A673 (cell line): Measurements from ENCODE around the gene ADPRS. TPM values are rescaled to one million over a fixed set of nuclear protein-coding genes. Genes with fewer than 3 reads are reported as not detected.

Experiments used
- BruUV-seq: library from RNA; stranded (reverse); fragments of 400-500 nt; replicated peaks from 2 replicates; lab custom pipeline; 2021; lab: Mats Ljungman, UMichigan
- CTCF ChIA-PET: fragments of 300-600 bp; sonication (Branson Sonifier 250); formaldehyde crosslinking; loops from one replicate; lab custom pipeline; 2022; ENCODE audit warnings: antibody characterized with exemption; lab: Charles Lee
- POLR2A ChIA-PET: fragments of 300-600 bp; sonication (Branson Sonifier 250); formaldehyde crosslinking; loops from one replicate; lab custom pipeline; 2022; ENCODE audit warnings: antibody characterized with exemption; ENCODE audit not compliant: low non-redundant PET; lab: Charles Lee
- DNase-seq: peaks from one replicate; pipeline ENCODE4 v3.0.0-alpha.2; 2015; ENCODE audit warnings: low spot score
- H3K27ac ChIP-seq: fragments of 200-600 bp; sonication (generic); 2 replicates; pipeline ENCODE4 v1.5.1; 2016; ENCODE audit warnings: mixed run types, low read depth, mild to moderate bottlenecking, mixed read lengths, antibody characterized with exemption, low read length; ENCODE audit not compliant: poor library complexity, severe bottlenecking
- H3K27me3 ChIP-seq: fragments of 200-600 bp; sonication (generic); replicated peaks from 2 replicates; pipeline ENCODE4 v1.6.1; 2017; ENCODE audit warnings: mixed run types, low read depth, mild to moderate bottlenecking, mixed read lengths, antibody characterized with exemption, low read length; ENCODE audit not compliant: insufficient read depth, poor library complexity
- H3K36me3 ChIP-seq: fragments of 200-600 bp; sonication (generic); 2 replicates; pipeline ENCODE4 v1.6.1; 2016; ENCODE audit warnings: mixed run types, mild to moderate bottlenecking, mixed read lengths, antibody characterized with exemption, low read length; ENCODE audit not compliant: insufficient read depth, poor library complexity, severe bottlenecking
- H3K4me1 ChIP-seq: fragments of 200-600 bp; sonication (generic); 2 replicates; pipeline ENCODE4 v1.6.1; 2017; ENCODE audit warnings: mixed run types, mild to moderate bottlenecking, mixed read lengths, antibody characterized with exemption, low read length; ENCODE audit not compliant: insufficient read depth, poor library complexity, severe bottlenecking
- H3K4me3 ChIP-seq: fragments of 200-600 bp; sonication (generic); 2 replicates; pipeline ENCODE4 v1.5.1; 2016; ENCODE audit warnings: low read depth, mixed run types, mild to moderate bottlenecking, mixed read lengths, low read length; ENCODE audit not compliant: poor library complexity, severe bottlenecking
- H3K9me3 ChIP-seq: fragments of 200-600 bp; sonication (generic); 2 replicates; pipeline ENCODE4 v1.6.1; 2016; ENCODE audit warnings: mixed run types, low read depth, mild to moderate bottlenecking, mixed read lengths, antibody characterized with exemption, low read length; ENCODE audit not compliant: poor library complexity, severe bottlenecking
- CTCF ChIP-seq: fragments of 300-800, 200-600 bp; sonication (generic); conservative IDR thresholded peaks from 2 replicates; pipeline ENCODE4 v1.5.1; 2017; ENCODE audit warnings: low read depth, mild to moderate bottlenecking, antibody characterized with exemption, low read length, moderate library complexity, mixed read lengths
- EZH2 ChIP-seq: fragments of 200-600 bp; sonication (generic); IDR thresholded peaks from 2 replicates; pipeline ENCODE4 v1.6.1; 2017; ENCODE audit warnings: borderline replicate concordance, low read depth, mild to moderate bottlenecking, mixed read lengths, antibody characterized with exemption, low read length; ENCODE audit not compliant: poor library complexity, severe bottlenecking
- intact Hi-C: fragments of 100-400 bp; cut with micrococcal nuclease; formaldehyde crosslinking; loops from one replicate; pipeline ENCODE4 v1.10.0; 2022; ENCODE audit not compliant: unreplicated experiment
- total RNA-seq: library from RNA; stranded (reverse); gene quantifications from 2 replicates; pipeline ENCODE4 v1.2.3, GENCODE V29; 2021

ADPRS gene
- total RNA-seq, 1 experiment from 2014 or later, result 34.2 TPM

- no peaks in the 10 kb centered on the region for H3K27me3 ChIP-seq
- intact Hi-C loops, result no loop called here
- no peak overlapping the region for H3K27ac ChIP-seq
- no peak for TF ChIP-seq CTCF
- no peak for TF ChIP-seq EZH2
- no peaks in the 10 kb centered on the region for H3K9me3 ChIP-seq
- no peak overlapping the region for H3K4me3 ChIP-seq
- ChIA-PET POLR2A (interaction anchor here (0.7 kb wide), 1 partner anchor 83 kb away, joined by 4 read pairs; no protein-coding TSS in a partner anchor), CTCF (no interaction called here)
- no peaks in the 10 kb centered on the region for H3K36me3 ChIP-seq
- H3K4me1 ChIP-seq, result no peaks in the 10 kb centered on the region
- no peak for DNase-seq
- BruUV-seq, result no TSS peak
These were observed 11.6 kb upstream of the ADPRS start for GRCh38 chr1:36076979-36077573.

- TF ChIP-seq EZH2, result no peak
- no peak for TF ChIP-seq CTCF
- Histone ChIP-seq H3K27ac (no peak overlapping the region), H3K4me3 (no peak overlapping the region), H3K36me3 (no peaks in the 10 kb centered on the region), H3K9me3 (no peaks in the 10 kb centered on the region), H3K27me3 (no peaks in the 10 kb centered on the region), H3K4me1 (no peaks in the 10 kb centered on the region)
- DNase-seq, result no peak
- intact Hi-C loops, result no loop called here
- BruUV-seq, result no TSS peak
- ChIA-PET CTCF (no interaction called here), POLR2A (no interaction called here)
These were observed 8.5 kb upstream of the ADPRS start for GRCh38 chr1:36080236-36080635.

GRCh38 chr1:36080801-36081200 is 7.9 kb upstream of the ADPRS start:
- TF ChIP-seq EZH2 (no peak), CTCF (no peak)
- H3K9me3 ChIP-seq, result no peaks in the 10 kb centered on the region
- no peaks in the 10 kb centered on the region for H3K36me3 ChIP-seq
- no peaks in the 10 kb centered on the region for H3K27me3 ChIP-seq
- no peak for DNase-seq
- no peak overlapping the region for H3K27ac ChIP-seq
- H3K4me3 ChIP-seq, result no peak overlapping the region
- no peaks in the 10 kb centered on the region for H3K4me1 ChIP-seq
- no TSS peak for BruUV-seq
- CTCF ChIA-PET, result no interaction called here
- intact Hi-C loops, result no loop called here
- POLR2A ChIA-PET, result no interaction called here
